Natural killer cell (primary cell): ENCODE data around the gene PRSS38. TPM values are rescaled to one million over a fixed set of nuclear protein-coding genes. Genes with fewer than 3 reads are reported as not detected.

Experiments used
- ATAC-seq, 3 donors: fragments of 150-1000 bp in 2 of 3; fragments of 200-7000 bp in 1 of 3; cut with Tn5 transposase; 1 replicate in 1 of 3; 2 replicates in 2 of 3; pipeline ENCODE4 v1.10.0; 2021; ENCODE audit warnings: mild to moderate bottlenecking in 2 of 3, moderate library complexity in 2 of 3
- DNase-seq, 2 donors: peaks; one replicate each; pipeline versions ENCODE4 v3.0.0 to v3.0.0-alpha.2; 2013 to 2021; ENCODE audit warnings: mixed read lengths in 1 of 2
- H3K27ac ChIP-seq: one replicate; pipeline ENCODE4 v1.5.1; 2013; ENCODE audit warnings: mild to moderate bottlenecking, low read length
- H3K27me3 ChIP-seq: one replicate; pipeline ENCODE4 v1.6.1; 2013; ENCODE audit warnings: low read length; ENCODE audit not compliant: control insufficient read depth, insufficient read depth
- H3K36me3 ChIP-seq: one replicate; pipeline ENCODE4 v1.6.1; 2013; ENCODE audit warnings: low read length; ENCODE audit not compliant: control insufficient read depth, insufficient read depth
- H3K4me1 ChIP-seq: one replicate; pipeline ENCODE4 v1.6.1; 2013; ENCODE audit warnings: low read length; ENCODE audit not compliant: control insufficient read depth, insufficient read depth
- H3K4me3 ChIP-seq: one replicate; pipeline ENCODE4 v1.5.1; 2013; ENCODE audit warnings: low read length
- H3K9me3 ChIP-seq: one replicate; pipeline ENCODE4 v1.6.1; 2013; ENCODE audit warnings: low read length; ENCODE audit not compliant: control insufficient read depth, insufficient read depth
- H3K27ac Mint-ChIP-seq, 2 donors: one replicate each; pipeline ENCODE4 v1.8.0; 2022; ENCODE audit warnings: mild to moderate bottlenecking in 2 of 2, mixed read lengths in 2 of 2, moderate library complexity in 1 of 2
- H3K27me3 Mint-ChIP-seq, 2 donors: one replicate each; pipeline ENCODE4 v1.8.0; 2022; ENCODE audit warnings: low read depth in 2 of 2, mixed read lengths in 2 of 2
- H3K36me3 Mint-ChIP-seq: one replicate; pipeline ENCODE4 v1.8.0; 2022; ENCODE audit warnings: mixed read lengths
- H3K4me1 Mint-ChIP-seq, 2 donors: one replicate each; pipeline ENCODE4 v1.8.0; 2022; ENCODE audit warnings: mixed read lengths in 2 of 2
- H3K4me3 Mint-ChIP-seq: one replicate; pipeline ENCODE4 v1.8.0; 2022; ENCODE audit warnings: mild to moderate bottlenecking, moderate library complexity, mixed read lengths
- H3K9me3 Mint-ChIP-seq, 2 donors: one replicate each; pipeline ENCODE4 v1.8.0; 2022; ENCODE audit warnings: mixed read lengths in 2 of 2
- WGBS: methylation state at CpG from one replicate; pipeline ENCODE4 v1.1.7; 2013; ENCODE audit warnings: missing lambda C conversion rate; ENCODE audit not compliant: insufficient coverage; 5-methylcytosine and 5-hydroxymethylcytosine counted together
- intact Hi-C: fragments of 100-400 bp; cut with micrococcal nuclease; formaldehyde crosslinking; loops from one replicate; pipeline ENCODE4 v1.14.2; 2022
- total RNA-seq, 4 donors: library from RNA; stranded (reverse); fragments of 120-200 nt in 1 of 4; gene quantifications; one replicate each; pipeline versions ENCODE4 v1.2.3 to v1.2.4, GENCODE V29; 2013 to 2022
- TF ChIP-seq, protein P1 (sequence below): fragments of 200-600 bp; IDR thresholded peaks from one replicate; pipeline ENCODE4 v1.8.0; 2022; ENCODE audit warnings: antibody characterized with exemption

The PRSS38 gene
- total RNA-seq, 3 donors from 2014 or later (not counting 1 experiment from before 2014, with no cell fraction given), result not detected

DNA sequence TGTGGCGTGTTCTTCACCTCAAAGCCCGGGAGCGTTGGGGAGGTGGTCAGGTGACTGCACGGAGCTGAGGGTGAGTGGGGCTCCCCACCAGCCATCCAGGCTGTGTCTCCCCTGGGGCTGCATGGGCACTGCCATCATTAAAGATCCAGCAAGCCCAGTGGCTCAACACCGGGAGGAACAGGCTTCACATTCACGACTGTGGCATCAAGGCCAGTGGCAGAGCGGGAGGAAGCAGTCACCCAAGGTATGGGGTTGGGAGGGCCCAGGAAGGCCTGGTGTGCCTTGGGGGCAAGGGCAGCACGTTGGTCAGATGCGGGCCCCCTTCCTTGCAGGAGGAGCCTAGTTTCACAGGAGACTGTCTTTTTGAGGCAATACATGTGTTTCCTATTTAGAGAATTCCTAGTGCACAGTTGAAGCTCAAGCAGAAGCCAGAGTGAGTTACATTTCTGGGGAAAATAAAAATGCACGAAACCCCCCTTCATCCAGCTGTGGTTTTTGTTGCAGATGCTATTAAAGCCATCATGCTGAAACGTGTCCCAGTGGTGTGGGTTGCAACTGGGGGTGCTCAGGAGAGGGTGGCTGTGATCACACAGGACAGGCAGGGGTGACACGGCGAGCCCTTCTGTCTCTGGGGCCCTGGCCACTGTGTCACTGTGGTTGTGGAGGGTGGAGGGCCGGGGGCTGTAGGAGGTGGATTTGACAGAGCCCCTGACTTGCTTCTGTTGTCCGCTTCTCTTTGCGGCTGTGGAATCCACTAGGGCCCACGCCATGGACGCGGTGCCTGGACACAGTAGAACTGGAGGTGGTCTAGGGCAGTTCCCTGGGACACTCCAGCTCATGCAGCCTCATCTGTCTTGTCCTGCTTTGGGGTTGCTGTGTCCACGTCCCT is 46.2 kb upstream of the PRSS38 start:
- intact Hi-C loops, result no loop called here
- H3K9me3 ChIP-seq, result no peaks in the 10 kb centered on the region
- Mint-ChIP-seq H3K27me3 (peaks cover 14 to 16% of the 10 kb centered on the region in 2 donors), H3K27ac (no peak overlapping the region), H3K4me3 (no peak overlapping the region), H3K9me3 (no peaks in the 10 kb centered on the region), H3K4me1 (peaks cover 52 to 60% of the 10 kb centered on the region in 2 donors), H3K36me3 (no peaks in the 10 kb centered on the region)
- no peak overlapping the region for H3K4me3 ChIP-seq
- DNase-seq, result no peak
- TF ChIP-seq, protein P1, sequence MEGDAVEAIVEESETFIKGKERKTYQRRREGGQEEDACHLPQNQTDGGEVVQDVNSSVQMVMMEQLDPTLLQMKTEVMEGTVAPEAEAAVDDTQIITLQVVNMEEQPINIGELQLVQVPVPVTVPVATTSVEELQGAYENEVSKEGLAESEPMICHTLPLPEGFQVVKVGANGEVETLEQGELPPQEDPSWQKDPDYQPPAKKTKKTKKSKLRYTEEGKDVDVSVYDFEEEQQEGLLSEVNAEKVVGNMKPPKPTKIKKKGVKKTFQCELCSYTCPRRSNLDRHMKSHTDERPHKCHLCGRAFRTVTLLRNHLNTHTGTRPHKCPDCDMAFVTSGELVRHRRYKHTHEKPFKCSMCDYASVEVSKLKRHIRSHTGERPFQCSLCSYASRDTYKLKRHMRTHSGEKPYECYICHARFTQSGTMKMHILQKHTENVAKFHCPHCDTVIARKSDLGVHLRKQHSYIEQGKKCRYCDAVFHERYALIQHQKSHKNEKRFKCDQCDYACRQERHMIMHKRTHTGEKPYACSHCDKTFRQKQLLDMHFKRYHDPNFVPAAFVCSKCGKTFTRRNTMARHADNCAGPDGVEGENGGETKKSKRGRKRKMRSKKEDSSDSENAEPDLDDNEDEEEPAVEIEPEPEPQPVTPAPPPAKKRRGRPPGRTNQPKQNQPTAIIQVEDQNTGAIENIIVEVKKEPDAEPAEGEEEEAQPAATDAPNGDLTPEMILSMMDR, result no peak
- peaks cover 9% of the 10 kb centered on the region for H3K36me3 ChIP-seq
- H3K27me3 ChIP-seq, result peaks cover 6% of the 10 kb centered on the region
- H3K4me1 ChIP-seq, result peaks cover 52% of the 10 kb centered on the region
- ATAC-seq, result no peak
- no peak overlapping the region for H3K27ac ChIP-seq
- WGBS, result 98% methylated on average over 20 of the region's 20 CpGs

GRCh38 chr1:227769936-227770494 is 45.5 kb upstream of the PRSS38 start:
- Histone ChIP-seq H3K27ac (no peak overlapping the region), H3K9me3 (no peaks in the 10 kb centered on the region), H3K4me1 (peaks cover 52% of the 10 kb centered on the region), H3K27me3 (peaks cover 6% of the 10 kb centered on the region), H3K4me3 (no peak overlapping the region), H3K36me3 (peaks cover 9% of the 10 kb centered on the region)
- intact Hi-C loops, result no loop called here
- Mint-ChIP-seq H3K4me1 (peaks cover 56 to 62% of the 10 kb centered on the region in 2 donors), H3K9me3 (no peaks in the 10 kb centered on the region), H3K27ac (no peak overlapping the region), H3K36me3 (no peaks in the 10 kb centered on the region), H3K27me3 (peaks cover 14 to 16% of the 10 kb centered on the region in 2 donors), H3K4me3 (no peak overlapping the region)
- whole genome bisulfite sequencing, result 98% methylated on average over 15 of the region's 15 CpGs
- TF ChIP-seq, protein P1, result no peak
- DNase-seq, result no peak
- no peak for ATAC-seq

DNA sequence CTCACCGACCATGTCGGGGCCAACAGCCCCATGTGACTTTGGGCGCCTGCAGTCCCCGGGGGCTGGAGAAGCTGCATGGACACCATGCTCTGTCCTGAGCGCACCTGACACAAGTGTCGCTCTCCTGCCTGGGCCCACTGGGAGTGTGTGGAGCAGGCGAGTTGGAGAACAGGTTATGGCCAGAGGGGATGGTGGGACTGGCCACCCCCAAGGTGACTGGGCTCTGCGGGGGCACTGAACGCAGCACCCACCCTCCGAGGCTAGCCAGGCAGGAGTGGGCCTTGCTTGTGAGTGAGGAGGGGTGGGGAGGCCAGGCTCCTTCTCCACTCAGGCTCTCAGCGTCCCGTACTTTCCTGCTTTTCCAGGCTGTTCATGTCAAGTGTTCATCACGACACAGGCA is 44.7 kb upstream of the PRSS38 start:
- H3K36me3 Mint-ChIP-seq, result no peaks in the 10 kb centered on the region
- H3K27ac Mint-ChIP-seq, result no peak overlapping the region
- no peak overlapping the region for H3K4me3 Mint-ChIP-seq
- Histone ChIP-seq H3K4me3 (no peak overlapping the region), H3K9me3 (no peaks in the 10 kb centered on the region), H3K27ac (no peak overlapping the region), H3K36me3 (peaks cover 9% of the 10 kb centered on the region), H3K4me1 (peaks cover 52% of the 10 kb centered on the region), H3K27me3 (peaks cover 6% of the 10 kb centered on the region)
- 97% methylated on average over 13 of the region's 13 CpGs for WGBS
- H3K27me3 Mint-ChIP-seq, result peaks cover 14 to 16% of the 10 kb centered on the region in 2 donors
- H3K9me3 Mint-ChIP-seq, result no peaks in the 10 kb centered on the region
- peaks cover 54 to 58% of the 10 kb centered on the region in 2 donors for H3K4me1 Mint-ChIP-seq
- ATAC-seq (no peak), DNase-seq (no peak)
- intact Hi-C loops, result no loop called here
- TF ChIP-seq, protein P1, result no peak
